Right lobe of liver (tissue), 4 donors: Measurements from ENCODE around the gene CDH4.

Experiments used
- POLR2A ChIP-seq: fragments of 450-650 bp; IDR thresholded peaks from one replicate; pipeline ENCODE4 v1.6.1; 2017; ENCODE audit warnings: antibody characterized with exemption, mild to moderate bottlenecking
- TF ChIP-seq, protein P1 (sequence below), 4 donors: fragments of 200-600 bp in 3 of 4; fragments of 450-650 bp in 1 of 4; IDR thresholded peaks; one replicate each; pipeline versions ENCODE4 v1.5.1 to v1.8.0; 2016 to 2022; ENCODE audit warnings: antibody characterized with exemption in 4 of 4, mild to moderate bottlenecking in 2 of 4
- donor health status: DM: no; HTN: no; CAD: no.
- donor health status: DM: no; HTN: no; CAD: no.
- donor health status: DM: no; HTN: yes; CAD: no.

DNA sequence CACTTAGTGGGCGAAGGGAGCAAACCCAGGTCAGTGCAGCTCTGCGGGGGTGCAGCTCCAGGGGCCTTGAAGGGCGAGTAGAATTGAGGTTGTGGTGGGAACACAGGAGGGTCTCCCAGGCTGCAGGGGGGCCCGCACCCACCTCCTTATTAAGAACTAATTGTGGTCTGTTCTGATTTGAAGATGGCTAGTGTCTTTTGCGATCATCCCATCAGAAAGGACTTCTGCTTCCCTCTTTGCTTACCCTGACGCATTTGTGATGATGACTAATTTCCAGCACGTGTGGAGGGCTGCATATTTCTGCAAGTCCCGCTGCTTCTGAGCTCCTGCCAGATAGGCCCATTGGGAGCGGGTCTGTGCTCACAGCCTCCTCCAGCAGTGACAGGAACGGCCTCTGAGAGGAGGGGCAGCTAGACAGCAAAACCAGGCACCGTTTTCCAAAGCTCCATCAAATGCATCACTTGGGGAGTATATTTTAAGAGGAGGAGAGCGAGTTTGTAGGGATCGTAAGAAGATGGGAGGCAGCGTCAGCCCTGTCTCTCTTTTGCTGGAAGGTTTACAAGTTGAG, 268.9 kb downstream of the CDH4 start:
- TF ChIP-seq, protein P1, sequence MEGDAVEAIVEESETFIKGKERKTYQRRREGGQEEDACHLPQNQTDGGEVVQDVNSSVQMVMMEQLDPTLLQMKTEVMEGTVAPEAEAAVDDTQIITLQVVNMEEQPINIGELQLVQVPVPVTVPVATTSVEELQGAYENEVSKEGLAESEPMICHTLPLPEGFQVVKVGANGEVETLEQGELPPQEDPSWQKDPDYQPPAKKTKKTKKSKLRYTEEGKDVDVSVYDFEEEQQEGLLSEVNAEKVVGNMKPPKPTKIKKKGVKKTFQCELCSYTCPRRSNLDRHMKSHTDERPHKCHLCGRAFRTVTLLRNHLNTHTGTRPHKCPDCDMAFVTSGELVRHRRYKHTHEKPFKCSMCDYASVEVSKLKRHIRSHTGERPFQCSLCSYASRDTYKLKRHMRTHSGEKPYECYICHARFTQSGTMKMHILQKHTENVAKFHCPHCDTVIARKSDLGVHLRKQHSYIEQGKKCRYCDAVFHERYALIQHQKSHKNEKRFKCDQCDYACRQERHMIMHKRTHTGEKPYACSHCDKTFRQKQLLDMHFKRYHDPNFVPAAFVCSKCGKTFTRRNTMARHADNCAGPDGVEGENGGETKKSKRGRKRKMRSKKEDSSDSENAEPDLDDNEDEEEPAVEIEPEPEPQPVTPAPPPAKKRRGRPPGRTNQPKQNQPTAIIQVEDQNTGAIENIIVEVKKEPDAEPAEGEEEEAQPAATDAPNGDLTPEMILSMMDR (IDR thresholded peaks at IDR 0.05), result no peak
- no peak for TF ChIP-seq POLR2A
